B cell (primary cell): Measurements from ENCODE around the gene GJA1.

Experiments
- EZH2 ChIP-seq: IDR thresholded peaks from 2 replicates; pipeline ENCODE4 v1.6.1; 2012; ENCODE audit warnings: borderline replicate concordance, low read depth, mild to moderate bottlenecking, moderate library complexity, low read length; ENCODE audit not compliant: insufficient read depth, poor library complexity, severe bottlenecking
- TF ChIP-seq, protein P1 (sequence below): fragments of 200-600 bp; IDR thresholded peaks from one replicate; pipeline ENCODE4 v1.8.0; 2022; ENCODE audit warnings: antibody characterized with exemption, mild to moderate bottlenecking

DNA sequence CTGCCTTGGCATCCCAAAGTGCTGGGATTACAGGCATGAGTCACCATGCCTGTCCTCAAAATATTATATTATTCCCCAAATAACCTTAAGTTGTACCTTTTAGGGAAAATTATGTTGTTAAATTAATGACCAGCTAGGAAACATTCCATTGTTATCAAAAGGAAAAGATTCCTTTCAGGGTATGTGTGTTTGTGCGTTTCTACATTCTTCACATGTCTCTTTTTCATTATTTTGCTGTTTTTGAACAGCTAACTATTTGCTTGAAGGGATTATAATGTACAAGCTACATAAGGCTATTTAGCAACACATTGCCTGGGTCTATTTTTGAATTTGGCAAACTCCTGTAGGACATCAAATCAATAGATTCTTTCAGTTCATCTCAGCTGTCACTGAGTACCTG, 57.1 kb downstream of the GJA1 start:
- no peak for TF ChIP-seq EZH2
- TF ChIP-seq, protein P1, sequence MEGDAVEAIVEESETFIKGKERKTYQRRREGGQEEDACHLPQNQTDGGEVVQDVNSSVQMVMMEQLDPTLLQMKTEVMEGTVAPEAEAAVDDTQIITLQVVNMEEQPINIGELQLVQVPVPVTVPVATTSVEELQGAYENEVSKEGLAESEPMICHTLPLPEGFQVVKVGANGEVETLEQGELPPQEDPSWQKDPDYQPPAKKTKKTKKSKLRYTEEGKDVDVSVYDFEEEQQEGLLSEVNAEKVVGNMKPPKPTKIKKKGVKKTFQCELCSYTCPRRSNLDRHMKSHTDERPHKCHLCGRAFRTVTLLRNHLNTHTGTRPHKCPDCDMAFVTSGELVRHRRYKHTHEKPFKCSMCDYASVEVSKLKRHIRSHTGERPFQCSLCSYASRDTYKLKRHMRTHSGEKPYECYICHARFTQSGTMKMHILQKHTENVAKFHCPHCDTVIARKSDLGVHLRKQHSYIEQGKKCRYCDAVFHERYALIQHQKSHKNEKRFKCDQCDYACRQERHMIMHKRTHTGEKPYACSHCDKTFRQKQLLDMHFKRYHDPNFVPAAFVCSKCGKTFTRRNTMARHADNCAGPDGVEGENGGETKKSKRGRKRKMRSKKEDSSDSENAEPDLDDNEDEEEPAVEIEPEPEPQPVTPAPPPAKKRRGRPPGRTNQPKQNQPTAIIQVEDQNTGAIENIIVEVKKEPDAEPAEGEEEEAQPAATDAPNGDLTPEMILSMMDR: no peak
